HEK293 (cell line): Measurements from ENCODE around the gene BTF3L4.
A peak's percentile ranks its signal among the peaks of the same experiment; 100 is the strongest.

Experiments
- HOXC10 ChIP-seq: sonication (generic); formaldehyde crosslinking; IDR thresholded peaks from 2 replicates; pipeline ENCODE4 v1.8.1; 2023; ENCODE audit warnings: mild to moderate bottlenecking, missing genetic modification reagents
- KLF7 ChIP-seq: fragments of 450-650 bp; formaldehyde crosslinking; IDR thresholded peaks from 2 replicates; pipeline ENCODE4 v1.5.1; 2016; ENCODE audit warnings: missing biosample characterization, missing genetic modification characterization, borderline replicate concordance
- MYNN ChIP-seq: fragments of 450-650 bp; formaldehyde crosslinking; IDR thresholded peaks from 2 replicates; pipeline ENCODE4 v1.5.1; 2016; ENCODE audit warnings: missing biosample characterization, missing genetic modification characterization, borderline replicate concordance
- OVOL3 ChIP-seq: fragments of 450-650 bp; formaldehyde crosslinking; IDR thresholded peaks from 2 replicates; pipeline ENCODE4 v1.5.1; 2016; ENCODE audit warnings: missing biosample characterization, missing genetic modification characterization
- PRDM4 ChIP-seq: fragments of 450-650 bp; formaldehyde crosslinking; IDR thresholded peaks from 2 replicates; pipeline ENCODE4 v1.5.1; 2017; ENCODE audit warnings: missing biosample characterization, missing genetic modification characterization
- ZBTB17 ChIP-seq: fragments of 450-650 bp; formaldehyde crosslinking; IDR thresholded peaks from 2 replicates; pipeline ENCODE4 v1.5.1; 2016; ENCODE audit warnings: missing biosample characterization, missing genetic modification characterization
- ZBTB26 ChIP-seq: fragments of 450-650 bp; formaldehyde crosslinking; optimal IDR thresholded peaks from 2 replicates; pipeline ENCODE3; 2016; ENCODE audit warnings: missing biosample characterization, mild to moderate bottlenecking, missing genetic modification characterization
- ZBTB8A ChIP-seq: fragments of 450-650 bp; formaldehyde crosslinking; IDR thresholded peaks from 2 replicates; pipeline ENCODE4 v1.5.1; 2016; ENCODE audit warnings: missing biosample characterization, missing genetic modification characterization
- ZFHX2 ChIP-seq: fragments of 450-650 bp; formaldehyde crosslinking; conservative IDR thresholded peaks from 2 replicates; pipeline ENCODE4 v1.5.1; 2016; ENCODE audit warnings: missing biosample characterization, missing genetic modification characterization
- ZFP3 ChIP-seq: fragments of 450-650 bp; formaldehyde crosslinking; IDR thresholded peaks from 2 replicates; pipeline ENCODE4 v1.5.1; 2016; ENCODE audit warnings: low read depth, missing biosample characterization, missing genetic modification characterization
- ZNF114 ChIP-seq: fragments of 450-650 bp; formaldehyde crosslinking; IDR thresholded peaks from 2 replicates; pipeline ENCODE4 v1.5.0; 2017; ENCODE audit warnings: missing biosample characterization, missing genetic modification characterization
- ZNF133 ChIP-seq: fragments of 450-650 bp; formaldehyde crosslinking; IDR thresholded peaks from 2 replicates; pipeline ENCODE4 v1.5.1; 2016; ENCODE audit warnings: missing biosample characterization, missing genetic modification characterization
- ZNF174 ChIP-seq: fragments of 450-650 bp; formaldehyde crosslinking; IDR thresholded peaks from 2 replicates; pipeline ENCODE4 v1.5.0; 2017; ENCODE audit warnings: missing biosample characterization, mild to moderate bottlenecking, missing genetic modification characterization
- ZNF2 ChIP-seq: fragments of 450-650 bp; formaldehyde crosslinking; IDR thresholded peaks from 2 replicates; pipeline ENCODE4 v1.5.1; 2016; ENCODE audit warnings: missing biosample characterization, missing genetic modification characterization
- ZNF341 ChIP-seq: fragments of 450-650 bp; formaldehyde crosslinking; IDR thresholded peaks from 2 replicates; pipeline ENCODE4; 2016; ENCODE audit warnings: low read depth, missing biosample characterization, missing genetic modification characterization
- ZNF350 ChIP-seq: fragments of 450-650 bp; formaldehyde crosslinking; IDR thresholded peaks from 2 replicates; pipeline ENCODE4 v1.5.0; 2017; ENCODE audit warnings: missing biosample characterization, mild to moderate bottlenecking, missing genetic modification characterization
- ZNF433 ChIP-seq: fragments of 450-650 bp; formaldehyde crosslinking; IDR thresholded peaks from 2 replicates; pipeline ENCODE4 v1.5.1; 2016; ENCODE audit warnings: missing biosample characterization, missing genetic modification characterization, low read depth
- ZNF449 ChIP-seq: fragments of 450-650 bp; formaldehyde crosslinking; IDR thresholded peaks from 2 replicates; pipeline ENCODE4 v1.5.1; 2017; ENCODE audit warnings: missing biosample characterization, mild to moderate bottlenecking, missing genetic modification characterization, moderate library complexity
- ZNF48 ChIP-seq: fragments of 450-650 bp; formaldehyde crosslinking; IDR thresholded peaks from 2 replicates; pipeline ENCODE4 v1.5.1; 2016; ENCODE audit warnings: missing biosample characterization, missing genetic modification characterization
- ZNF501 ChIP-seq: fragments of 450-650 bp; formaldehyde crosslinking; IDR thresholded peaks from 2 replicates; pipeline ENCODE4 v1.5.1; 2016; ENCODE audit warnings: missing biosample characterization, missing genetic modification characterization
- ZNF610 ChIP-seq: fragments of 450-650 bp; formaldehyde crosslinking; IDR thresholded peaks from 2 replicates; pipeline ENCODE4 v1.5.1; 2016; ENCODE audit warnings: missing biosample characterization, missing genetic modification characterization, borderline replicate concordance
- ZNF76 ChIP-seq: fragments of 450-650 bp; formaldehyde crosslinking; IDR thresholded peaks from 2 replicates; pipeline ENCODE4; 2016; ENCODE audit warnings: low read depth, missing biosample characterization, missing genetic modification characterization, borderline replicate concordance
- TF ChIP-seq, protein P1 (sequence below): fragments of 450-650 bp; formaldehyde crosslinking; IDR thresholded peaks from 2 replicates; pipeline ENCODE4 v1.5.1; 2016; ENCODE audit warnings: missing biosample characterization, missing genetic modification characterization
- TF ChIP-seq, protein P2 (sequence below): fragments of 450-650 bp; formaldehyde crosslinking; IDR thresholded peaks from 2 replicates; pipeline ENCODE4 v1.5.1; 2016; ENCODE audit warnings: missing biosample characterization, missing genetic modification characterization
- TF ChIP-seq, protein P3 (sequence below): fragments of 450-650 bp; formaldehyde crosslinking; IDR thresholded peaks from 2 replicates; pipeline ENCODE4 v1.5.1; 2017; ENCODE audit warnings: missing biosample characterization, missing genetic modification characterization
- TF ChIP-seq, protein P4 (sequence below): fragments of 450-650 bp; formaldehyde crosslinking; IDR thresholded peaks from 2 replicates; pipeline ENCODE4 v1.5.1; 2016; ENCODE audit warnings: missing biosample characterization, missing genetic modification characterization

Gene BTF3L4

DNA sequence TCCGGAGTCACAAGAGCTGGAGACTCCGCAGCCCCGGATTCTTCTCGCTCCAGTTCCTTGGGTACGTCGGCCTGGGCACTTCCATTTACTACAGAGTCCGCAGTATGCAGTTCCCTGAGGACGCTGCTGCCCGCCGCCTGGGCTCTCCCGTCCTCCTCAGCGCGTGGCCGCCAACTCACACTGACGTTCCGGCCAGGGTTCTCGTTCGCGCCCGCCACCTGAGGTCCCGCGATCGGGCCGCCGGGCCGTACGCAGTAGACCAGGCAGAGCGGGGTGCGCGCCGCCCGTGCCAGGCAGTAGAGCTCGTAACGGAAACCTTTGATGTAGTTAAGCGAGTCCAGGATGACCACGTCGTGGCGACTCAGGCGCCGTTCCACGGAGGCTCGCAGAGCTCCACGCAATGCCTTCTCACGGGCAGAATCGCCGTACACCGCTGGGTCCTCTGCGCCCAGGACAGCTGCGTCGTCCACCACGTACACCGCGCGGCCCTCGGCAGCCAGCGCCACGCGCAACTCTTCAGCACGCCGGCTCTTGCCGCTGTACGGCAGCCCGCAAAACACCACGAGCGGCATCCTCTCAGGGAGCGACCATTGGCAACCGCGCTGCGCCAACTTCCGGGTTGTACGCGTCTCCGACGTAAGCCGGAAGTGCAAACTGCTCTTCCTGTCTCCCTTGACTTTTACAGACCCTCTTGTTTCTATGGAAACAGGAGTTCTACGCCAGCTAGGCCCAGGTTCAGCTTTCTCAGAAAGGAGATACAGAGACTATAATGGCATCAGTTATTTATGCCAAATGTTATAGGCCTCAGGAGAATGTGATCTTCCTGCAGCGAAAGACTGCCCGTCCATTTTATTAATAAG, 22.7 kb upstream of the BTF3L4 start, which contains the start of gene KTI12 (continued):
- TF ChIP-seq ZNF449 (tag by site-specific recombination) (no peak), ZNF610 (tag by site-specific recombination) (peak; percentile 95), ZFHX2 (tag by site-specific recombination) (no peak), ZNF174 (tag by site-specific recombination) (no peak), ZNF2 (peak; percentile 77; the same call in 1 of the 2 replicates), ZFP3 (tag by site-specific recombination) (no peak), OVOL3 (tag by site-specific recombination) (no peak), ZBTB8A (tag by site-specific recombination) (no peak), ZNF433 (no peak), ZNF48 (tag by site-specific recombination) (no peak), PRDM4 (tag by site-specific recombination) (no peak), HOXC10 (CRISPR knock-in tag) (peak; percentile 77; the same call in 1 of the 2 replicates), ZNF114 (tag by site-specific recombination) (no peak), ZBTB26 (tag by site-specific recombination) (peak; percentile 99), MYNN (tag by site-specific recombination) (peak; percentile 97), ZBTB17 (tag by site-specific recombination) (peak; percentile 90), ZNF350 (no peak), ZNF76 (peak; percentile 82), ZNF133 (tag by site-specific recombination) (no peak), ZNF341 (tag by site-specific recombination) (peak; percentile 34), KLF7 (tag by site-specific recombination) (no peak), ZNF501 (peak; percentile 87)
- TF ChIP-seq, protein P1, sequence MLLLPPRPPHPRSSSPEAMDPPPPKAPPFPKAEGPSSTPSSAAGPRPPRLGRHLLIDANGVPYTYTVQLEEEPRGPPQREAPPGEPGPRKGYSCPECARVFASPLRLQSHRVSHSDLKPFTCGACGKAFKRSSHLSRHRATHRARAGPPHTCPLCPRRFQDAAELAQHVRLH = peak; percentile 86
- TF ChIP-seq, protein P2, sequence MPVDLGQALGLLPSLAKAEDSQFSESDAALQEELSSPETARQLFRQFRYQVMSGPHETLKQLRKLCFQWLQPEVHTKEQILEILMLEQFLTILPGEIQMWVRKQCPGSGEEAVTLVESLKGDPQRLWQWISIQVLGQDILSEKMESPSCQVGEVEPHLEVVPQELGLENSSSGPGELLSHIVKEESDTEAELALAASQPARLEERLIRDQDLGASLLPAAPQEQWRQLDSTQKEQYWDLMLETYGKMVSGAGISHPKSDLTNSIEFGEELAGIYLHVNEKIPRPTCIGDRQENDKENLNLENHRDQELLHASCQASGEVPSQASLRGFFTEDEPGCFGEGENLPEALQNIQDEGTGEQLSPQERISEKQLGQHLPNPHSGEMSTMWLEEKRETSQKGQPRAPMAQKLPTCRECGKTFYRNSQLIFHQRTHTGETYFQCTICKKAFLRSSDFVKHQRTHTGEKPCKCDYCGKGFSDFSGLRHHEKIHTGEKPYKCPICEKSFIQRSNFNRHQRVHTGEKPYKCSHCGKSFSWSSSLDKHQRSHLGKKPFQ = 0 out of 2 replicates have a peak, but pooled peaks have one; percentile 28
- TF ChIP-seq, protein P3, sequence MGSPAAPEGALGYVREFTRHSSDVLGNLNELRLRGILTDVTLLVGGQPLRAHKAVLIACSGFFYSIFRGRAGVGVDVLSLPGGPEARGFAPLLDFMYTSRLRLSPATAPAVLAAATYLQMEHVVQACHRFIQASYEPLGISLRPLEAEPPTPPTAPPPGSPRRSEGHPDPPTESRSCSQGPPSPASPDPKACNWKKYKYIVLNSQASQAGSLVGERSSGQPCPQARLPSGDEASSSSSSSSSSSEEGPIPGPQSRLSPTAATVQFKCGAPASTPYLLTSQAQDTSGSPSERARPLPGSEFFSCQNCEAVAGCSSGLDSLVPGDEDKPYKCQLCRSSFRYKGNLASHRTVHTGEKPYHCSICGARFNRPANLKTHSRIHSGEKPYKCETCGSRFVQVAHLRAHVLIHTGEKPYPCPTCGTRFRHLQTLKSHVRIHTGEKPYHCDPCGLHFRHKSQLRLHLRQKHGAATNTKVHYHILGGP = no peak
- TF ChIP-seq, protein P4, sequence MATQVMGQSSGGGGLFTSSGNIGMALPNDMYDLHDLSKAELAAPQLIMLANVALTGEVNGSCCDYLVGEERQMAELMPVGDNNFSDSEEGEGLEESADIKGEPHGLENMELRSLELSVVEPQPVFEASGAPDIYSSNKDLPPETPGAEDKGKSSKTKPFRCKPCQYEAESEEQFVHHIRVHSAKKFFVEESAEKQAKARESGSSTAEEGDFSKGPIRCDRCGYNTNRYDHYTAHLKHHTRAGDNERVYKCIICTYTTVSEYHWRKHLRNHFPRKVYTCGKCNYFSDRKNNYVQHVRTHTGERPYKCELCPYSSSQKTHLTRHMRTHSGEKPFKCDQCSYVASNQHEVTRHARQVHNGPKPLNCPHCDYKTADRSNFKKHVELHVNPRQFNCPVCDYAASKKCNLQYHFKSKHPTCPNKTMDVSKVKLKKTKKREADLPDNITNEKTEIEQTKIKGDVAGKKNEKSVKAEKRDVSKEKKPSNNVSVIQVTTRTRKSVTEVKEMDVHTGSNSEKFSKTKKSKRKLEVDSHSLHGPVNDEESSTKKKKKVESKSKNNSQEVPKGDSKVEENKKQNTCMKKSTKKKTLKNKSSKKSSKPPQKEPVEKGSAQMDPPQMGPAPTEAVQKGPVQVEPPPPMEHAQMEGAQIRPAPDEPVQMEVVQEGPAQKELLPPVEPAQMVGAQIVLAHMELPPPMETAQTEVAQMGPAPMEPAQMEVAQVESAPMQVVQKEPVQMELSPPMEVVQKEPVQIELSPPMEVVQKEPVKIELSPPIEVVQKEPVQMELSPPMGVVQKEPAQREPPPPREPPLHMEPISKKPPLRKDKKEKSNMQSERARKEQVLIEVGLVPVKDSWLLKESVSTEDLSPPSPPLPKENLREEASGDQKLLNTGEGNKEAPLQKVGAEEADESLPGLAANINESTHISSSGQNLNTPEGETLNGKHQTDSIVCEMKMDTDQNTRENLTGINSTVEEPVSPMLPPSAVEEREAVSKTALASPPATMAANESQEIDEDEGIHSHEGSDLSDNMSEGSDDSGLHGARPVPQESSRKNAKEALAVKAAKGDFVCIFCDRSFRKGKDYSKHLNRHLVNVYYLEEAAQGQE (tag by site-specific recombination) = no peak
